ENCODE results near the gene TMEM72. TPM values are rescaled to one million over a fixed set of nuclear protein-coding genes. Genes with fewer than 3 reads are reported as not detected.

Gene TMEM72
- total RNA-seq, 3 donors from 2014 or later (not counting 1 experiment from before 2014, with no cell fraction given) = not detected

DNA sequence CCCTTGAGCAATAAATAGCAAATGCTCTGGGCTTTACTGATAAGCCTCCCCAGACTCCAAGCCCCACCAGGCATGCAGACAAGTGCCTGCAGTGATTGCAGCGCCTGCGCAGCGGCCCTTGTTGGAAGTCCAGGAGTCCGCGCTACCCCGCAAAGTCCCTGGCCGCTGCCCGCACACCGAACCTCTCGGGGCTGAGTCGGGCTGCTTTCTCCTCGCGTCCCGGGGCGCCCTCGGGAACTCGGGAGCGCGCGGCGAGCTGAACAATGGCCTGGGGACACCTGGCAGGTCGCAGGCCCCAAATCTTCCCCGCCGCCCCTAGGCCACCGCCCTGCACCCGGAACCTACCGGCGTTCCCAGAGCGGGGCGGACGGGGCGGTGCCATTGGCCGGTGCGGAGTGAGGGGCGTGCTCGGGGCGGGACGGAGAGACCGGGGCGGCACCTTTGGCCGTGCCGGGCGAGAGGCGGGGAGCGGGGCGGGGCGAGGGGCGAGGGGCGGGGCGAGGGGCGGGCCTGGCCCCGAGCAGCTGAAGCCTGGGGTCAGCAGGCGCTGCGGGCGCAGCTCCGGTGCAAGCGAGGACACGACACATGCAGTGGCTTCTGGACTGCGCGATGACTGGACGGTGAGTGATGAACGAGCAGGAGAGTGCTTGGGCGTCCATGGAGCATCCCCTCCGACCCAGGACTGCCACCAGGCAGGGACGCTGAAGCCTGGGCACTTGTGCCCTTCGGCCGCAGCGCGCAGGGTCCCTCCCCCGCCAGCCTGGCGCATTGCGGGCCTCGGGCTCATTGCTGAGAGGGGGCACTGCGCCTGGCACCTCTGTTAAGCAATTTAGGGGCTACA is 48.3 kb downstream of the TMEM72 start, which contains the start of gene RASSF4:
TSS of gene RASSF4 (plus strand) at position 556 of the 841 bp plus-strand sequence. CDS start 10,401 bp downstream, outside the sequence.
- Mint-ChIP-seq H3K9me3 (no peaks in the 10 kb centered on the region), H3K27me3 (ENCODE audit: low read depth in 2 of 2) (no peaks in the 10 kb centered on the region), H3K36me3 (no peaks in the 10 kb centered on the region), H3K4me1 (peaks cover 55 to 82% of the 10 kb centered on the region in 2 donors), H3K27ac (peak within 1 kb of the TSS; percentile 71 to 76), H3K4me3 (peak within 1 kb of the TSS; percentile 95)
- peak within 1 kb of the TSS; percentile 88 for H3K4me3 ChIP-seq (ENCODE audit: low read length)
- peak within 1 kb of the TSS; percentile 62 for H3K27ac ChIP-seq (ENCODE audit: low read length)
- no peaks in the 10 kb centered on the region for H3K9me3 ChIP-seq (ENCODE audit: control insufficient read depth, insufficient read depth, low read length)
- H3K4me1 ChIP-seq (ENCODE audit: control insufficient read depth, insufficient read depth, low read length) = peaks cover 54% of the 10 kb centered on the region
- no peaks in the 10 kb centered on the region for H3K27me3 ChIP-seq (ENCODE audit: control insufficient read depth, insufficient read depth, low read length)
- ATAC-seq (peak; percentile 98 to 99 (median 99)), DNase-seq (peak; percentile 86 to 92)
- WGBS (ENCODE audit: insufficient coverage) = 1% methylated on average over 73 of the region's 74 CpGs
- peaks cover 4% of the 10 kb centered on the region for H3K36me3 ChIP-seq (ENCODE audit: control insufficient read depth, insufficient read depth, low read length)
- TF ChIP-seq CTCF (IDR thresholded peaks at IDR 0.05) = no peak
- intact Hi-C loops (cut with micrococcal nuclease) = loop anchor here (2.0 kb wide), 1 partner anchor 15 kb away; no protein-coding TSS in a partner anchor

DNA sequence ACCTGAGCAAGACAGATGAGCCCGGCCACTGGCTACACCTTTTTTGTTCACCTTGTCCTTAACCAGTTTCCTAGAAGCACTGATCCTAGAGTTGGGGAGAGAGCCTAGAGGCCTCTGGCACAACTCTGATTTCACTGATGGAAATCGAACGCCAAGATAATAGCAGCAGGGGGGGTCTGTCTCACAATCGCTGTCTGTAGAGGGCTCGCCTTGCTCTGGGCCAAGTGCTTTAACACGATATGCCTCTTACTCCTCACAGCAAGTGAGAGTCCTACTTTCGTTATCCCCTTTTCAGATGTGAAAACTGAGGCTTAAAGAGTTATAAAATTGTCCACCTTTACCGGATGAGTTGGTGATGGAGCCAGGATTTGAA is 48.9 kb downstream of the TMEM72 start:
- H3K4me1 Mint-ChIP-seq = peaks cover 61 to 83% of the 10 kb centered on the region in 2 donors
- H3K27ac ChIP-seq (ENCODE audit: low read length) = peak overlapping the region; percentile 45
- no peaks in the 10 kb centered on the region for H3K27me3 Mint-ChIP-seq (ENCODE audit: low read depth in 2 of 2)
- H3K4me1 ChIP-seq (ENCODE audit: control insufficient read depth, insufficient read depth, low read length) = peaks cover 60% of the 10 kb centered on the region
- peak overlapping the region; percentile 72 for H3K4me3 ChIP-seq (ENCODE audit: low read length)
- H3K27me3 ChIP-seq (ENCODE audit: control insufficient read depth, insufficient read depth, low read length) = no peaks in the 10 kb centered on the region
- H3K36me3 ChIP-seq (ENCODE audit: control insufficient read depth, insufficient read depth, low read length) = peaks cover 3% of the 10 kb centered on the region
- no peak for TF ChIP-seq CTCF (IDR thresholded peaks at IDR 0.05)
- peak overlapping the region; percentile 95 for H3K4me3 Mint-ChIP-seq
- ATAC-seq (no peak), DNase-seq (no peak)
- peak overlapping the region; percentile 71 to 76 for H3K27ac Mint-ChIP-seq
- WGBS (ENCODE audit: insufficient coverage) = 58% methylated on average over 6 of the region's 8 CpGs
- H3K9me3 Mint-ChIP-seq = no peaks in the 10 kb centered on the region
- H3K36me3 Mint-ChIP-seq = no peaks in the 10 kb centered on the region
- intact Hi-C loops (cut with micrococcal nuclease) = no loop called here
- no peaks in the 10 kb centered on the region for H3K9me3 ChIP-seq (ENCODE audit: control insufficient read depth, insufficient read depth, low read length)

- Mint-ChIP-seq H3K27me3 (ENCODE audit: low read depth in 2 of 2) (no peaks in the 10 kb centered on the region), H3K4me1 (peaks cover 65 to 87% of the 10 kb centered on the region in 2 donors), H3K9me3 (no peaks in the 10 kb centered on the region), H3K4me3 (peak overlapping the region; percentile 95), H3K27ac (peak overlapping the region; percentile 71 to 76), H3K36me3 (no peaks in the 10 kb centered on the region)
- intact Hi-C loops (cut with micrococcal nuclease) = no loop called here
- Histone ChIP-seq H3K27me3 (ENCODE audit: control insufficient read depth, insufficient read depth, low read length) (no peaks in the 10 kb centered on the region), H3K4me3 (ENCODE audit: low read length) (peak overlapping the region; percentile 72), H3K36me3 (ENCODE audit: control insufficient read depth, insufficient read depth, low read length) (peaks cover 3% of the 10 kb centered on the region), H3K9me3 (ENCODE audit: control insufficient read depth, insufficient read depth, low read length) (no peaks in the 10 kb centered on the region), H3K4me1 (ENCODE audit: control insufficient read depth, insufficient read depth, low read length) (peaks cover 66% of the 10 kb centered on the region), H3K27ac (ENCODE audit: low read length) (peak overlapping the region; percentile 53)
- ATAC-seq (no peak), DNase-seq (no peak)
- WGBS (ENCODE audit: insufficient coverage) = 84% methylated on average over 7 of the region's 7 CpGs
- no peak for TF ChIP-seq CTCF (IDR thresholded peaks at IDR 0.05)
Observed at GRCh38 chr10:44960482-44961229, 49.5 kb downstream of the TMEM72 start.
